Colonic mucosa (tissue), 4 donors: ENCODE results near the gene KIF21A. TPM values are rescaled to one million over a fixed set of nuclear protein-coding genes. Genes with fewer than 3 reads are reported as not detected.

Experiments used
- DNase-seq: peaks from one replicate; pipeline ENCODE4 v3.0.0-alpha.2; 2020
- H3K27ac ChIP-seq: fragments of 200-600 bp; one replicate; pipeline ENCODE4 v1.8.0; 2021
- H3K27me3 ChIP-seq: fragments of 200-600 bp; one replicate; pipeline ENCODE4 v1.8.0; 2021
- H3K36me3 ChIP-seq: fragments of 200-600 bp; one replicate; pipeline ENCODE4 v1.8.0; 2021
- H3K4me1 ChIP-seq: fragments of 200-600 bp; one replicate; pipeline ENCODE4 v1.8.0; 2021; ENCODE audit warnings: mild to moderate bottlenecking
- H3K4me3 ChIP-seq: fragments of 200-600 bp; one replicate; pipeline ENCODE4 v1.8.0; 2021
- H3K9ac ChIP-seq, 2 donors: one replicate each; pipeline ENCODE4 v1.7.0; 2013; ENCODE audit warnings: control low read depth in 2 of 2, low read depth in 2 of 2, low read length in 2 of 2
- H3K9me3 ChIP-seq: fragments of 200-600 bp; one replicate; pipeline ENCODE4 v1.8.0; 2021
- intact Hi-C: fragments of 100-400 bp; cut with DNase I; formaldehyde crosslinking; loops from one replicate; pipeline ENCODE4 v1.14.1; 2022
- total RNA-seq, 2 donors: library from RNA; stranded (reverse); fragmentation: NEBNext Ultra II Directional in 1 of 2; extraction: Animal tissue kit (Norgen Biotek cat#: 25700) in 1 of 2; gene quantifications; one replicate each; pipeline ENCODE4 v1.2.1, GENCODE V29; 2021
- TF ChIP-seq, protein P1 (sequence below): fragments of 200-600 bp; IDR thresholded peaks from one replicate; pipeline ENCODE4 v1.8.0; 2022; ENCODE audit warnings: antibody characterized with exemption, mild to moderate bottlenecking
- donor health status: healthy.
- donor health status: DM: no; HTN: no; CAD: no.
- donor health status: DM: no; HTN: no; CAD: no.

The KIF21A gene
- total RNA-seq, 2 donors from 2014 or later, result 24.6 to 31.0 TPM

DNA sequence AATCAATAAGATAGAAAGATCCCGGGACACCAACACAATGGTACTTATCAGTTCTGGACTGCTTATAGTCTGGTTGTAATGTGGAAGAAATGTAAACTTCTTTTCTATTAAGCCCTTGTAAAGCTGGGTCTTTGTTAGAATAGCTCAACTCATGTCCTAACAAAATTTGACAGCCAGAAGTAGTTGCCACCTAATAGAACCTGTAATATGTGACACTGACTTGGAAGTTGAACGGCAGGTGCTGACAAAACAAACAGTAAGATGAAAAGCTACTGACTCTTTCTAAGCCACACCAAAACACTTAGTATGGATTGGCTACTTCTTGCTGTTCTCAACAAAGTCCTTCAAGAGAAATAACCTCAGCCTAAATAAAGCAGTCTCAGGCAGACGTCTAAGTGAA is 56.6 kb downstream of the KIF21A start:
- intact Hi-C loops, result no loop called here
- H3K9ac ChIP-seq, result no peak overlapping the region
- no peak overlapping the region for H3K4me3 ChIP-seq
- DNase-seq, result no peak
- H3K27me3 ChIP-seq, result no peaks in the 10 kb centered on the region
- H3K36me3 ChIP-seq, result no peaks in the 10 kb centered on the region
- H3K9me3 ChIP-seq, result no peaks in the 10 kb centered on the region
- TF ChIP-seq, protein P1, sequence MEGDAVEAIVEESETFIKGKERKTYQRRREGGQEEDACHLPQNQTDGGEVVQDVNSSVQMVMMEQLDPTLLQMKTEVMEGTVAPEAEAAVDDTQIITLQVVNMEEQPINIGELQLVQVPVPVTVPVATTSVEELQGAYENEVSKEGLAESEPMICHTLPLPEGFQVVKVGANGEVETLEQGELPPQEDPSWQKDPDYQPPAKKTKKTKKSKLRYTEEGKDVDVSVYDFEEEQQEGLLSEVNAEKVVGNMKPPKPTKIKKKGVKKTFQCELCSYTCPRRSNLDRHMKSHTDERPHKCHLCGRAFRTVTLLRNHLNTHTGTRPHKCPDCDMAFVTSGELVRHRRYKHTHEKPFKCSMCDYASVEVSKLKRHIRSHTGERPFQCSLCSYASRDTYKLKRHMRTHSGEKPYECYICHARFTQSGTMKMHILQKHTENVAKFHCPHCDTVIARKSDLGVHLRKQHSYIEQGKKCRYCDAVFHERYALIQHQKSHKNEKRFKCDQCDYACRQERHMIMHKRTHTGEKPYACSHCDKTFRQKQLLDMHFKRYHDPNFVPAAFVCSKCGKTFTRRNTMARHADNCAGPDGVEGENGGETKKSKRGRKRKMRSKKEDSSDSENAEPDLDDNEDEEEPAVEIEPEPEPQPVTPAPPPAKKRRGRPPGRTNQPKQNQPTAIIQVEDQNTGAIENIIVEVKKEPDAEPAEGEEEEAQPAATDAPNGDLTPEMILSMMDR, result no peak
- H3K27ac ChIP-seq, result no peak overlapping the region
- no peaks in the 10 kb centered on the region for H3K4me1 ChIP-seq

DNA sequence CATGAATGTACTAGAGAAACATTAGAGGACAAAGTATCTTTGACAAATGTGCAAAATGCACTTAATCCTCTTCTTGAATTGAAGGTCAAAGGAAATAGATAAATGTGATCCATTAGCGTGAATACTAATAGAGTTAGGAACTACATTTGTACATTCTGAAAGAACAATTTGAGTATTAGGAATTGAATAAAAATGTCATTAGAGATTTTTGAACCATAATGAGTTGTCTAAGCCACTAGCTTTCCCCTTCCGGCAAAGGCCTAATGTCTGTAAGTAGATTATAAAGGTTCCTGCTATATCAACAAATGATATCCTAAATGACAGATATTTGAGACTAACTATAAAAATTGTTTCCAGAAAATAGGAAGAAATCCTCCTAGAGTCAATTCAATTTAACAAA is 59.8 kb downstream of the KIF21A start:
- TF ChIP-seq, protein P1, result no peak
- no peak for DNase-seq
- intact Hi-C loops, result no loop called here

DNA sequence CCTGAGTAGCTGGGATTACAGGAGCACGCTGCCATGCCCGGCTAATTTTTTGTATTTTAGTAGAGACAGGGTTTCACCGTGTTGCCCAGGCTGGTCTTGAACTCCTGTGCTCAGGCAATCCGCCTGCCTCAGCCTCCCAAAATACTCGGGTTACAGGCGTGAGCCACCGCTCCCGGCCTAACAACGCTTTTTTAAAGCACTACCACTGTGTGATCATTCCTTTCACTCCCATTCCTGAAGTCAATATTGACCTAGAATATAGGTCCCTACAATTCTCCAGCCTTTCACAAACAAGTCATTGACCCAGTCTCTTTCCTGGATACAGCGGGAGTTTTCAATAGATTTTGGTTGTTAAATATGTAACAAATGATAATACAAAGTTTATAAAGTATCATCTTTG is 62.8 kb downstream of the KIF21A start:
- H3K9ac ChIP-seq, result no peak overlapping the region
- DNase-seq, result no peak
- intact Hi-C loops, result no loop called here
- H3K27ac ChIP-seq, result no peak overlapping the region
- TF ChIP-seq, protein P1, result no peak
- no peaks in the 10 kb centered on the region for H3K4me1 ChIP-seq
- H3K4me3 ChIP-seq, result no peak overlapping the region
- H3K27me3 ChIP-seq, result no peaks in the 10 kb centered on the region
- no peaks in the 10 kb centered on the region for H3K36me3 ChIP-seq
- H3K9me3 ChIP-seq, result no peaks in the 10 kb centered on the region

More for the DNA sequence above, 59.8 kb downstream of the KIF21A start:
- H3K27ac ChIP-seq, result no peak overlapping the region
- H3K4me3 ChIP-seq, result no peak overlapping the region
- no peaks in the 10 kb centered on the region for H3K9me3 ChIP-seq
- H3K9ac ChIP-seq, result no peak overlapping the region
- no peaks in the 10 kb centered on the region for H3K27me3 ChIP-seq
- H3K36me3 ChIP-seq, result no peaks in the 10 kb centered on the region
- H3K4me1 ChIP-seq, result no peaks in the 10 kb centered on the region

DNA sequence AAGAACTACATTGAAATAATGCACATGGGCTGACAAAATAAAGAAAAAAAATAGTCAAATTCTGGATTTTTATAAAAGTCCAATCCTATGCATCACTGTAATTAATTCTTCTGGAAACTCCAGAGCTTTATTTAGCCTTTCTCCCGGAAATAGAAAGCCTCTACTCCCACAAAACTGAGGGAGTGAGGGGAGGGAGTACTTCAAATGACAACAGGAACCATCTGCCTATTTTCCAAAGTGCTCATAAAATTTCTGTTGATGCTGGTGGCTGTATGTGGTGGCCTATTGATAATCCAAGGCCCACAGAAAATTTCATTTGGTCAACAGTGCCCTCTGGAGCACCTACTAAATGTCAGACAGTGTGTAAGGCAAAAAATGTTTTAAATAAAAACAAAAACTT is 64.6 kb downstream of the KIF21A start:
- Histone ChIP-seq H3K36me3 (no peaks in the 10 kb centered on the region), H3K4me1 (no peaks in the 10 kb centered on the region), H3K4me3 (no peak overlapping the region), H3K27ac (no peak overlapping the region), H3K9me3 (no peaks in the 10 kb centered on the region), H3K27me3 (no peaks in the 10 kb centered on the region), H3K9ac (no peak overlapping the region)
- intact Hi-C loops, result no loop called here
- TF ChIP-seq, protein P1, result no peak
- DNase-seq, result no peak

DNA sequence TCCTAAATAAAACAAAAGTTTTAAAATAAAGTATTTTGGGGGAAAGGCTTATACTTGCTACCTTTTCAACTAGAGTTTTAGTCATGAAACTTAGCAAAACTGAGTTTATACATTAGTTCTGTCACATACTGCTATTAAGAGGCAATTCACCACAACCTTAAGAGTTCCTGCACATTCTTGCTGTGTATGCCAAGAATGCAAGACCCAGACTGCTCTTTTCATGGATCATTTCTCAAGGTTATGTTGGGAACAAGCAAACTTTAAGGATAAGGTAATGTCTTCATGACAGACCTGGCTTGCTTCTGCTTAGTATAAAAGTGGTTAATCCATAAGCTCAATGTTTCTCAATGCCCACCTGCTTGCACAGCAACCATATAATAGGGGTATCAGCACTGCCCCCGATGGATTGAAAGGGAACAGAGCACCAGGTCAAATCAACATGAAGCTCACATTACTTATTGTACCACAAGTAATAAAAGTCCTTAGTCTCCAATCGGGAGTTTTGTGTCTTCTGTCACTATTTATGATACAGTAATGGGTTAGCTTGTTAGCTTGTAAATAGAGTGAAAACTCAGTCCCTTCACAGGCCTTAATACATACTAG is 67.6 kb downstream of the KIF21A start:
- H3K27me3 ChIP-seq, result no peaks in the 10 kb centered on the region
- intact Hi-C loops, result no loop called here
- no peaks in the 10 kb centered on the region for H3K9me3 ChIP-seq
- no peak for DNase-seq
- no peaks in the 10 kb centered on the region for H3K4me1 ChIP-seq
- TF ChIP-seq, protein P1, result no peak
- no peak overlapping the region for H3K27ac ChIP-seq
- no peaks in the 10 kb centered on the region for H3K36me3 ChIP-seq
- H3K9ac ChIP-seq, result no peak overlapping the region
- no peak overlapping the region for H3K4me3 ChIP-seq
